NOMO-1 treated with dmso at 0.1 percent for 144 hours (cell line): ENCODE measurements around the gene LCE3C.
"Not testable (repeated sequence)": the region's sequence is repeated elsewhere in the genome, so short reads cannot be mapped to it uniquely, and the experiment has no call there.

Source experiments
- DNase-seq: peaks from one replicate; lab custom pipeline; 2025; ENCODE audit not compliant: unreplicated experiment; lab: John Stamatoyannopoulos, UW

The LCE3C gene

GRCh38 chr1:152599934-152600333, at the start of gene LCE3C:
LCE3C (plus strand) TSS chr1:152600234; CDS start chr1:152600732, 498 bp downstream.
- no peak for DNase-seq

GRCh38 chr1:152565115-152565514, 34.9 kb upstream of the LCE3C start:
- DNase-seq: no peak

- no peak for DNase-seq
These were observed 34.4 kb upstream of the LCE3C start for GRCh38 chr1:152565535-152566215.

GRCh38 chr1:152566681-152567080, 33.4 kb upstream of the LCE3C start, which contains the start of gene LCE3E:
LCE3E (minus strand) TSS chr1:152566780; CDS start chr1:152566208, 572 bp downstream.
- no peak for DNase-seq

- no peak for DNase-seq
These were observed 22.9 kb upstream of the LCE3C start for GRCh38 chr1:152577168-152577567.

- not testable (repeated sequence) for DNase-seq
These were observed 20.5 kb upstream of the LCE3C start for GRCh38 chr1:152579526-152579925.

- DNase-seq: no peak
These were observed 19.6 kb upstream of the LCE3C start, which contains the start of gene LCE3D for GRCh38 chr1:152580433-152580832. LCE3D (minus strand) TSS chr1:152580516; CDS start chr1:152579936, 580 bp downstream.

GRCh38 chr1:152582647-152583046, 17.4 kb upstream of the LCE3C start:
- DNase-seq: no peak

- DNase-seq: no peak
These were observed 14.4 kb upstream of the LCE3C start for GRCh38 chr1:152585586-152585985.

GRCh38 chr1:152596986-152597385, 3.0 kb upstream of the LCE3C start:
- no peak for DNase-seq

- no peak for DNase-seq
These were observed 13.5 kb downstream of the LCE3C start, which contains the start of gene LCE3B for GRCh38 chr1:152613511-152613910. LCE3B (plus strand) TSS chr1:152613811; CDS start chr1:152613811, 0 bp downstream.

- no peak for DNase-seq
These were observed 22.0 kb downstream of the LCE3C start for GRCh38 chr1:152621993-152622392.

GRCh38 chr1:152622803-152623202, 22.8 kb downstream of the LCE3C start, which contains the start of gene LCE3A:
LCE3A (minus strand) TSS chr1:152623103; CDS start chr1:152623103, 0 bp downstream.
- peak; percentile 29 for DNase-seq

- no peak for DNase-seq
These were observed 23.3 kb downstream of the LCE3C start for GRCh38 chr1:152623203-152623844.

- DNase-seq: no peak
These were observed 26.7 kb downstream of the LCE3C start for GRCh38 chr1:152626744-152627143.

- no peak for DNase-seq
These were observed 30.6 kb downstream of the LCE3C start for GRCh38 chr1:152630596-152630995.

GRCh38 chr1:152640351-152640750, 40.3 kb downstream of the LCE3C start:
- DNase-seq: no peak

GRCh38 chr1:152643945-152644344, 43.9 kb downstream of the LCE3C start:
- DNase-seq: no peak

- no peak for DNase-seq
These were observed 45.1 kb downstream of the LCE3C start for GRCh38 chr1:152645146-152645545.

- DNase-seq: no peak
These were observed 46.6 kb downstream of the LCE3C start for GRCh38 chr1:152646656-152647055.
